Stimulated activated CD4-positive, alpha-beta T cell treated with anti-CD3 and anti-CD28 coated beads, Interleukin-1b, Interleukin-23, amount 100 ng/mL, for 48 hours (primary cell): ENCODE results near the gene CCDC182.
A peak's percentile ranks its signal among the peaks of the same experiment; 100 is the strongest.

Source experiments
- DNase-seq: peaks from one replicate; pipeline ENCODE4 v3.0.0-alpha.2; 2020

Gene CCDC182

DNA sequence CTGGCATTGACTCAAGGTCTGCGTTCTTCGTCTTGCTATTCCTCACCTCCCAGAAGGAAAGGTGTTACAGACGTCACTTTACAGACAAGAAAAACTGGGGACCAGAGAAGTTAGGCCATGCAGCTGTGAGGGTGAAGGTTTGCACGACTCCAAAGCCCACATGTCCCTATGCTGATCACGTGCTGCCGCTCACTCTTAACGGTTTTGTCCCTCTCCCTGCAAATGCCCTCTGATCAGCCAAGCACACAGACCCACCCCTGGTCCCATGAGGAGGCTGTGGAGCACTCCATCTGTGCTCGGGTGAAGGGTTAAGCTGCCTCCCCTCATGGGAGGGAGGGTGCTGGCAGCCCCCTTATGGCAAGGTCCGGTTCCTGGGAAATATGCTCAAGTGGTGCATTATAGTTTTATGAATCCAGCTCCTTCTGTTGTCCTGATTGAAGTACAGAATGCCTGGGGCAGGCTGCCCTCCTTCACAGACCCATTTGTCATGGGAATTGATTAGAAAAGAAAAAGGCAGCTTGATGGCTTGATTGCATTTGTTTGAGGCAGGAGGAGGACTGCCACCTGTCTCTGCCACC lies 18.8 kb downstream of the CCDC182 start:
- no peak for DNase-seq

DNA sequence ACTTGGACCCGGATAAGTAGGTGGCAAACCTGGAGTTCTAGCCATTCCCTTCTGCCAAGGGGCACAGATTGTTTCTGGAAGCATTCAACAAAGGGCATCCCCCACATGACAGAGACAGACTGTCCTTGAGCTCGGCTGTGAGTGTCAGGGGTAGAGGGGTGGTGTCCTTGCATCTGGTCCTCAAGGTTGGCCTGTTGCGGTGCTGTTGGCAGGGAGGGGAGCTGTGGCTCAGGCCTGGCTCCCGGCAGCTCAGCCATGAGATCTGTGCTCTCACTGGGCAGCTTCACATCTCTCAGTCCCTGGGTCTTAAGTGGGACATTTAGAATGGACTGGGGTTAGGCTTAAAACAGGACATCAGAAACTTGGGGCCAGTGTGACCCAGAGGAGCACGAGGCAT lies 20.4 kb downstream of the CCDC182 start:
- DNase-seq = no peak

- DNase-seq = no peak
Measured at GRCh38 chr17:57724026-57724728, 20.9 kb downstream of the CCDC182 start.

DNA sequence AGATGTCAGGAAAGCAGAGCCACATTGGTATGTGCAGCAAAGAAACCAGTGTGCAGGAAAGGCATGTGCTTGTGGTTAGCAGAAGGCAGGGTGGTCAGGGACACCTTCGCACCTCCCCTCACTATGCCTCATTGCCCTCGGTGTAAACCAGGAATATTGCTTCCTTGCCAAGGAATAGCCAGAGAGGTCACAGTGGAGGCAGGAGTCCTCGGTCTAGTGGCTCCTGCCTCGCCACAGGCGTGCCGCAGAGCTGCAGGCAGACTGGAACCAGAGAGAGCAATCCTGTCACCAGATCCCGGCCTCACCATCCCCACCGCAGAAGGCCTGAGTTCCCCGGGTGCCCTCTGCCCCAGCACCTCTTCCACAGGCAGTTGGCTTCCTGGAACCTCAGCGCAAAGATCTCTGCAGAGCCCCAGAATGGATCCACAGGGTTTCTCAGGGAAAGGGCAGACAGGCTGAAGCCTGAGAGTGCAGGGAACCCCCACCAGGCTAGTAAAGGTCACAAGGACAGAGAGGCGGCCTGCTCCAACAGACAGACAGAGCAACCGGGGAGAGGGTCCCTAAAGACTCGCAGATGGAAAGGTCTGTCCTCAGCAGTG lies 21.6 kb downstream of the CCDC182 start:
- DNase-seq = no peak

DNA sequence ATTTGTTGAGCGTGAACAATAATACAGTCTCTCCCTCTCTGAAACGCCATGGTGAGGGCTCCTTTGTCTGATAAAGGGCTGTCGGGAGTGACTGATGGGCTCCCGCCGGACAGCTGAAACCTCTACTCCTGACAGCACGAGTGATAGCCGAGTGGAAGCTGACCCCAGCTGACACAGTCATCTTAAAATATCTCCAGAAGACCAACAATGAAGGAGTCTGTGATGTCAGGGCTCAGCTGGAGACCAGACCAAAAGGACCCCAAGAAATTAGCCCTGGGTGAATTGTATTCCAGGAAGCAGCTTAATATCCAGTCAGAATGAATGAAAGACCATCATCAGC lies 22.4 kb downstream of the CCDC182 start:
- no peak for DNase-seq

DNA sequence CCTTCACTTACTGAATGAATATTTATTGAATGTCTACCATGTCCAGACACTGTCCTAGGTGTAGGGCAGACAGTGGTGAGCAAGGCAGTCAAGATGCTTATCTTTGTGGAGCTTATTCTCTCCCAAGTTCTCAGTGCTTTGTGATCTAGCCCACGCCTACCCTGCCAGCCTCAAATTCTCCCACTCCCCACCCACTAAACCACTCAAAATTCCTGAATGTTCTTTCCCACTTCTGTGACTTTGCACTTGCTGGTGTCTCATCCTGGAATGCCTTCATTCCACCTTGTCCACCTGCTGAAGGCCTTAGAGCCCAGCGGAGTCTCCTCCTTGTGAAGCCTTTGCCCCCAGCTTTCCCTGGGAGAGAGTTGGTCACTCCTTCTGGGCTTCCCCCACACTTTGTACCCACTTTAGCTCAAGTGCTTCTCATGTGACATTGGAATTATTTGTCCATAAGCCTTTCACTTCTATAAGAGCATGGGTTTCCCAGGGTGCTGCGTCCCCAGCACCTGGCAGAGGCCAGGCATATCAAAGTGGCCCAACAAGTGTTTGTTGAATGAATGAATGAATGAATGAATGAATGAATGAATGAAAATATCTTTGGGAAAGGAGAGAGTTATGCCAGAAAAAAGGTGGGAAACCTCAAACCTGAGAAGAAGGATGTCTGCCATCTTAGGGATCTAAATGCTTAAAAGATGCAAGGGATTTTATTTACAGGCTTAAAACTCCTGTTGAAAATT lies 23.0 kb downstream of the CCDC182 start:
- DNase-seq = no peak

DNA sequence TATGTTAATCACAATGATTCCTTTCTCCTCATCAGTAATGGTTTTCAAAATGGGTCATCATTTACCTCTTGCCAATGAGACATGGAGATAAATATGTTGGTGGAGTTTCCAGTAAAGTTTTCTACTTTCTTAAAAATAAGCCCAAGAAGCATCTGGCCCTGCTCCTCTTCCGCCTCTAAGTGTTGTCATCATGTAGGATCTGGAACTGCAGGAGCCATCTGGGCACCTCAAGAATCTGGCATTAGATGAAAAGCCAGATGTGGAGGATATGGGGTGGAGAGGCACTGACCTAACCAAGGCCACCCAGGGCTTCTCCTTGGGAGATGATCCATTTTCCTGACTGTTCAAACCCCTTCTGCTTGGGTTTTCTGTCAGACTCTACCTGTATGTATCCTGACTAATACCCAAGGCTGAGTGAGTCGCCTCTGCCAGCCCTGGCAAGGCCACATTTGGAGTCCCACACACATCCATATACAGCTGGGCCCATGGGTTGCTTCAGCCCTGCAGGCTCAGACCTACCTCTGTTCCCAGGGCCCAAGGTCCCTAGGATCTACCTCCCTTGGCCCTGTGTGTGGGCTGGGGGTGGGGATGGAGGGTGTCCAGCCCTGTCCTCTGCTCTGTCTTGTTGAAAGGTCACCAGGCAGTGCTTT lies 24.6 kb downstream of the CCDC182 start:
- no peak for DNase-seq

GRCh38 chr17:57718878-57719277 lies 26.2 kb downstream of the CCDC182 start:
- no peak for DNase-seq

GRCh38 chr17:57715981-57716380 lies 29.1 kb downstream of the CCDC182 start:
- DNase-seq = no peak

- no peak for DNase-seq
Measured at GRCh38 chr17:57714665-57715180, 30.4 kb downstream of the CCDC182 start.

DNA sequence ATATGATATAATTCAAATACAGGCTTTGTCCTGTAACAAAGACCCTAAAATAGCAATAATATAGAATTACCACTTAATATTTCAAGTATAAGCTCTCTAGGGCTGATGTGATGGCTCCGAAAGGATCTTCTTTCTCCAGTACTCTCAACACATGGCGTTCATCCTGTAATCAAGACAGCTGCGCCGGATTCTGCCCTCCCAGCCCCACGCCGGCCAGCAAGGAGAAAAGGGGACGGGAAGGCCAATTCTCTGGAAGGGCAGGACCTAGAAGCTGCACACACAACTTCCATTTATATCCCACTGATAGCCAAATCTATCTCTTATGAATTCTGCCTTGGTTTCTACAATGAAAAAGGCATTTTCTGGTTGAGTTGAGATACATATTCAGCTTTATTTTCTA lies 32.0 kb downstream of the CCDC182 start:
- no peak for DNase-seq

- no peak for DNase-seq
Measured at GRCh38 chr17:57708410-57708809, 36.7 kb downstream of the CCDC182 start.

DNA sequence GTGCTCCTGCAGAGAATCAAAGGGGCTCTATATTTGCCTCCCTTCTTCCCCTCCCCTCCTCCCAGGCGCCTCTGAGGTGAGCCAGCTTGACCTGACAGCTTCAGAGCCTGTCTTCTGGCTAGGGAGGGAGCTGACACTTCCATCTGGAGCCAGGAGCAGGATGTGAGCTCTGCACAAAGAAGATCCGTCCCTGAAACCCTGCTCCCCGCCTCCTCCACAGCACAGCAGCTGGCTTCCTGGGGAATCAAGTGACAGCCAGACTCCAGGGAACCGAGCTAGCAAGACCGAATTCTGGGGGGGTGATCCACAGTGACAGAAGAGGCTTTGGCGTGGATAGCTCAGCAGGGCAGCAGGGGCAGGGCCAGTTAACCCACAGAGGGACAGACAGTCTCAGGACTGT lies 37.2 kb downstream of the CCDC182 start:
- DNase-seq = no peak

- DNase-seq = no peak
Measured at GRCh38 chr17:57706761-57707160, 38.3 kb downstream of the CCDC182 start.

- no peak for DNase-seq
Measured at GRCh38 chr17:57705921-57706695, 39.0 kb downstream of the CCDC182 start.

DNA sequence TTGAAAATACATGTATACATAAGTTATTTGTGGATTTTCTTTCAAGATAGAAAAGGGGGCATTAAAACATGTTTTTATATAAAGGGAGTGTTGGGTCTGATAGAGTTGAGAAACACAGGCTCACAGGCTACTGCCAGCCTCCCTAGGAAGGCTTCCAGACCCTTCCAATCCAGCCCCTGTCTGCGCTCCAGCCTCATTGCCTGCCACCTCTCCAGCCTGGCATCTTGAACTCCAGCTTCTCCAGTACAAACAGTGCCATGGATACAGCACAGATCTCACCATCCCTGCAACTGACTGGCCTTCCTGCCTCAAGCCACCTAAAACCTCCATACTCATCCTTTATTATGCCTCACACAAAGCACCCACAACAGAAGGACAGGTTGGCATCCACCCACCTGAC lies 40.7 kb downstream of the CCDC182 start:
- no peak for DNase-seq

- DNase-seq = no peak
Measured at GRCh38 chr17:57703273-57703672, 41.8 kb downstream of the CCDC182 start.

GRCh38 chr17:57701124-57701523 lies 44.0 kb downstream of the CCDC182 start:
- DNase-seq = no peak

DNA sequence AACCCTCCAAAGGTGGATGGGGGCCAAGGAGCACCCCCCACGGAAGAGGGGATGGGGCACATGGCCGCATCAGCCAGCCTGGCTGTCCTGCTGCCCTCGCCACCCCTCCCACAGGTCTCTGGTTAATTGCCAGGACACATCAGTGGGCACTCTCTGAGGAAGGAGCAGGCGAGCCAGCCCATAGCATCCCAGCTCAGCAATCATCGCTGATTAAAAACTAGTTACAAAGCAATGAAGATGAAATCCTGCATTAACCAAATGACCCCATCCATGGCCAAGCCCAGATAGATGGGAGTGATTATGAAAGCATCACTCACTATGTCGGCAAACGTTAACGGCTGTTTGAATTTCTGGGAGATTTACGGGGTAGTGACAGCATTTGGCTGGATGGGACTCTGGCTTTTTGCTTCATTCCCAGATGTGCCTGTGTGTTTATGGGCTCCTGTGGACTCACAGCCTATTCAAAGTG lies 45.3 kb downstream of the CCDC182 start:
- no peak for DNase-seq

DNA sequence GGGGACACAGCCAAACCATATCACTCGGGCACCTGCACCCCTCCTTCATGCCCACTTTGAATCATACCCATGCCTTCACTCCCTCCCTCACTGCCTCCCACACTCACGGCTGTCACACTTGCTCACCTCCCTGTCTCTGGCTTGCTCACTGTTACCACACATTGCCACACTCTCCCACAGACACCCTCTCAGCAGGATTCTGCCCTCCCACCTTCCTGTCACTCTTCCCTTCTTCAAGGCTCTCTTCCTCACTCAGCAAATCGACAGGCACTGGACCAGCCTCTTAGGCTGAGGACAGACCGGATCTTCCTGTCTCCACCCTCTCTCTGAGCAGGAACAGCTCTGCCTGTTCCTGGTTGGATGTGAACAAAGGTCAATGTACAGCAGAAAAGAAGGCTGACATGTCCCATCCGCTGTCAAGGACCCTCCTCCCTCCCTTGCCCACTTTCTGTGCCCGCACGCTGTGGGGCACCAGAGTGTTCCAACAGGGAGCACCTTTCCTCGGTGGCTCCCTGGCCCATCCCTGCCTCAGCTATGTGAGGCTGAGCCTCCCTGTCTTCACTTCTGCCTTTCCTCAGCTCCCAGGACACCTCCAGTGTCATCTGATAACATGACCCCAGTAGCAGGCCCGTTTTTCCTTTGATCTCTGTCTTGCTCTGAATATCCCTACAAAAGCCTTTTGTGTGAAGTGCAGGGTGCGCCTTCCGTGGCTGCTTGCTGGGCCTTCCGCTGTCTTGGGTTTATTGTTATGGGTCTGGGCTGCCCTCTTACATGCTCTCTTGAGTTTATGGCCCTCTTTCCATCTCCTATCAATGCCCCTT lies 47.0 kb downstream of the CCDC182 start:
- DNase-seq = peak; percentile 26

- no peak for DNase-seq
Measured at GRCh38 chr17:57697197-57697596, 47.9 kb downstream of the CCDC182 start.
